ENCODE data around the gene PPP2R3A.

Gene PPP2R3A

GRCh38 chr3:135997554-135998320 is 32.2 kb downstream of the PPP2R3A start:
- no peak for ATAC-seq
- TF ChIP-seq ESRRG (CRISPR knock-in tag; IDR thresholded peaks at IDR 0.05) (no peak), TCF4 (CRISPR knock-in tag; IDR thresholded peaks at IDR 0.05; ENCODE audit: borderline replicate concordance) (no peak), POU6F1 (CRISPR knock-in tag; IDR thresholded peaks at IDR 0.05; ENCODE audit: borderline replicate concordance, low read depth) (no peak), GLIS3 (CRISPR knock-in tag; IDR thresholded peaks at IDR 0.05) (no peak), TOX (CRISPR knock-in tag; IDR thresholded peaks at IDR 0.05; ENCODE audit: borderline replicate concordance) (no peak), CREB5 (CRISPR knock-in tag; IDR thresholded peaks at IDR 0.05; ENCODE audit: low read depth) (no peak), BACH2 (CRISPR knock-in tag; IDR thresholded peaks at IDR 0.05; ENCODE audit: borderline replicate concordance) (no peak), RARB (CRISPR knock-in tag; IDR thresholded peaks at IDR 0.05) (no peak), ZFP30 (CRISPR knock-in tag; IDR thresholded peaks at IDR 0.05) (no peak), ZNF70 (CRISPR knock-in tag; IDR thresholded peaks at IDR 0.05) (no peak), ZC3H10 (CRISPR knock-in tag; IDR thresholded peaks at IDR 0.05) (no peak), ZFP3 (CRISPR knock-in tag; IDR thresholded peaks at IDR 0.05) (no peak)
- TF ChIP-seq, protein P1, sequence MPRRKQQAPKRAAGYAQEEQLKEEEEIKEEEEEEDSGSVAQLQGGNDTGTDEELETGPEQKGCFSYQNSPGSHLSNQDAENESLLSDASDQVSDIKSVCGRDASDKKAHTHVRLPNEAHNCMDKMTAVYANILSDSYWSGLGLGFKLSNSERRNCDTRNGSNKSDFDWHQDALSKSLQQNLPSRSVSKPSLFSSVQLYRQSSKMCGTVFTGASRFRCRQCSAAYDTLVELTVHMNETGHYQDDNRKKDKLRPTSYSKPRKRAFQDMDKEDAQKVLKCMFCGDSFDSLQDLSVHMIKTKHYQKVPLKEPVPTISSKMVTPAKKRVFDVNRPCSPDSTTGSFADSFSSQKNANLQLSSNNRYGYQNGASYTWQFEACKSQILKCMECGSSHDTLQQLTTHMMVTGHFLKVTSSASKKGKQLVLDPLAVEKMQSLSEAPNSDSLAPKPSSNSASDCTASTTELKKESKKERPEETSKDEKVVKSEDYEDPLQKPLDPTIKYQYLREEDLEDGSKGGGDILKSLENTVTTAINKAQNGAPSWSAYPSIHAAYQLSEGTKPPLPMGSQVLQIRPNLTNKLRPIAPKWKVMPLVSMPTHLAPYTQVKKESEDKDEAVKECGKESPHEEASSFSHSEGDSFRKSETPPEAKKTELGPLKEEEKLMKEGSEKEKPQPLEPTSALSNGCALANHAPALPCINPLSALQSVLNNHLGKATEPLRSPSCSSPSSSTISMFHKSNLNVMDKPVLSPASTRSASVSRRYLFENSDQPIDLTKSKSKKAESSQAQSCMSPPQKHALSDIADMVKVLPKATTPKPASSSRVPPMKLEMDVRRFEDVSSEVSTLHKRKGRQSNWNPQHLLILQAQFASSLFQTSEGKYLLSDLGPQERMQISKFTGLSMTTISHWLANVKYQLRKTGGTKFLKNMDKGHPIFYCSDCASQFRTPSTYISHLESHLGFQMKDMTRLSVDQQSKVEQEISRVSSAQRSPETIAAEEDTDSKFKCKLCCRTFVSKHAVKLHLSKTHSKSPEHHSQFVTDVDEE (CRISPR knock-in tag; IDR thresholded peaks at IDR 0.05) = no peak

DNA sequence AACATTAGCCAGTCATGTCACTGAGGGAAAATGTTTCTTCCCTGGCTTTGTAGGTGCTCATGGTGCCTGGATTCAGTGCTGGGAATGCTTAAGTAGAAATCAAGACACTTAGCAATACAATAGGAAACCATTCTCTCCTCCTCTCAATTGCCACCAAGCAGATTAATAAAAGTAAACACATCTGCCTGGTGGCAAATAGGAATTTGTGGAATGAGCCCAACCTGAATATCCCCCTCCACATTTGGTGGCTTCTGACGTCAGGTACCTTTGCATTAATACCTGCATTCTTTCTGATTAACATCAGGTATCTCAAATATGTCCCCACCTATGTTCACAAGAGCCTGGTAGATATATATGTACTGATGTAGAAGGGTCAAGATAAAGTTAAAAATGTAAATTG is 42.7 kb downstream of the PPP2R3A start:
- ATAC-seq = no peak
- TF ChIP-seq ZC3H10 (CRISPR knock-in tag; IDR thresholded peaks at IDR 0.05) = no peak
- no peak for TF ChIP-seq BACH2 (CRISPR knock-in tag; IDR thresholded peaks at IDR 0.05; ENCODE audit: borderline replicate concordance)
- TF ChIP-seq ZNF565 (CRISPR knock-in tag; conservative IDR thresholded peaks at IDR 0.05; ENCODE audit: low read depth) = no peak
- no peak for TF ChIP-seq ISL1 (CRISPR knock-in tag; IDR thresholded peaks at IDR 0.05)
- TF ChIP-seq ZNF70 (CRISPR knock-in tag; IDR thresholded peaks at IDR 0.05) = no peak
- TF ChIP-seq CREB5 (CRISPR knock-in tag; IDR thresholded peaks at IDR 0.05; ENCODE audit: low read depth) = no peak
- TF ChIP-seq, protein P2, sequence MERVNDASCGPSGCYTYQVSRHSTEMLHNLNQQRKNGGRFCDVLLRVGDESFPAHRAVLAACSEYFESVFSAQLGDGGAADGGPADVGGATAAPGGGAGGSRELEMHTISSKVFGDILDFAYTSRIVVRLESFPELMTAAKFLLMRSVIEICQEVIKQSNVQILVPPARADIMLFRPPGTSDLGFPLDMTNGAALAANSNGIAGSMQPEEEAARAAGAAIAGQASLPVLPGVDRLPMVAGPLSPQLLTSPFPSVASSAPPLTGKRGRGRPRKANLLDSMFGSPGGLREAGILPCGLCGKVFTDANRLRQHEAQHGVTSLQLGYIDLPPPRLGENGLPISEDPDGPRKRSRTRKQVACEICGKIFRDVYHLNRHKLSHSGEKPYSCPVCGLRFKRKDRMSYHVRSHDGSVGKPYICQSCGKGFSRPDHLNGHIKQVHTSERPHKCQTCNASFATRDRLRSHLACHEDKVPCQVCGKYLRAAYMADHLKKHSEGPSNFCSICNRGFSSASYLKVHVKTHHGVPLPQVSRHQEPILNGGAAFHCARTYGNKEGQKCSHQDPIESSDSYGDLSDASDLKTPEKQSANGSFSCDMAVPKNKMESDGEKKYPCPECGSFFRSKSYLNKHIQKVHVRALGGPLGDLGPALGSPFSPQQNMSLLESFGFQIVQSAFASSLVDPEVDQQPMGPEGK (CRISPR knock-in tag; IDR thresholded peaks at IDR 0.05; ENCODE audit: borderline replicate concordance) = no peak
- no peak for TF ChIP-seq TCF4 (CRISPR knock-in tag; IDR thresholded peaks at IDR 0.05; ENCODE audit: borderline replicate concordance)

DNA sequence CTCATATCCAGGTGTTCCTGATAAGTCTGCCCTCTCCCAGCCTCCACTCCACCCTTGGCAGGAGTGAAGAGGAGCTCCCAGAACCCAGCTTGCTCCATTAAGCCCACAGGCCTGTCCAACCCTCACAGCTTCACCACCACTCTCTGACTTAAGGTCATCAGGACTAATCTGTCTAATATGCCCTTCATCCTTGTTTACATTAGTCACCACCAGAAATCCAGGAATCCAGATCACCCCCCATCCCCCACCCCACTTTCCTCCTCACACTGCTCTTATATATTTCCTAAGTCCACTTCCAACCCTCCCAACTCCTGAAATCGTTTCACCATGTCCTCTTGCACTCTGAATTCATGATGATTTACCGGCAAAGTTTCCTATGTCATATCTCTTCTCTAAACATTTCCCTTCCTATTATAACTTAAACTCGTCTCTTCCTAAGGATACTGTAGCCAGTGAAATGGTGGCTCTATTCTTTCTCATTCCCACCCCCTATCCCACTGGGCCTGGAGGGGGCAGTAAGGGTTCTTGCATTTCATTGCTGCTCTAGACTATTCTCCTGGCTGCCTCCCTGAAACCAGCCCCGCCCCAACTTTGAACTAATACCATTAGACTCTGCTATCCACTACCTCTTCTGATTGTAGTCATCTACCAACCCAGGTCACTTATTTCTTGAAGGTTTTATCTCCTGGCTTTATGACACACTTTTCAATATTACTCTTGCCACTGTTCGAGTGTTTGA is 43.4 kb downstream of the PPP2R3A start:
- TF ChIP-seq, protein P1 (CRISPR knock-in tag; IDR thresholded peaks at IDR 0.05) = no peak
- TF ChIP-seq BACH2 (CRISPR knock-in tag; IDR thresholded peaks at IDR 0.05; ENCODE audit: borderline replicate concordance) (no peak), PPARA (CRISPR knock-in tag; IDR thresholded peaks at IDR 0.05; ENCODE audit: borderline replicate concordance) (no peak), TOX (CRISPR knock-in tag; IDR thresholded peaks at IDR 0.05; ENCODE audit: borderline replicate concordance) (no peak)
- TF ChIP-seq, protein P3, sequence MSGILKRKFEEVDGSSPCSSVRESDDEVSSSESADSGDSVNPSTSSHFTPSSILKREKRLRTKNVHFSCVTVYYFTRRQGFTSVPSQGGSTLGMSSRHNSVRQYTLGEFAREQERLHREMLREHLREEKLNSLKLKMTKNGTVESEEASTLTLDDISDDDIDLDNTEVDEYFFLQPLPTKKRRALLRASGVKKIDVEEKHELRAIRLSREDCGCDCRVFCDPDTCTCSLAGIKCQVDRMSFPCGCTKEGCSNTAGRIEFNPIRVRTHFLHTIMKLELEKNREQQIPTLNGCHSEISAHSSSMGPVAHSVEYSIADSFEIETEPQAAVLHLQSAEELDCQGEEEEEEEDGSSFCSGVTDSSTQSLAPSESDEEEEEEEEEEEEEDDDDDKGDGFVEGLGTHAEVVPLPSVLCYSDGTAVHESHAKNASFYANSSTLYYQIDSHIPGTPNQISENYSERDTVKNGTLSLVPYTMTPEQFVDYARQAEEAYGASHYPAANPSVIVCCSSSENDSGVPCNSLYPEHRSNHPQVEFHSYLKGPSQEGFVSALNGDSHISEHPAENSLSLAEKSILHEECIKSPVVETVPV (CRISPR knock-in tag; IDR thresholded peaks at IDR 0.05) = no peak
- TF ChIP-seq, protein P2 (CRISPR knock-in tag; IDR thresholded peaks at IDR 0.05; ENCODE audit: borderline replicate concordance) = no peak
- no peak for ATAC-seq

All from SK-N-SH treated with all-trans-retinoic acid at 6 μM for 48 hours (cell line).